Measurements from ENCODE around the gene RBM6.
"Not testable (repeated sequence)": the region's sequence is repeated elsewhere in the genome, so short reads cannot be mapped to it uniquely, and the experiment has no call there.

The RBM6 gene

DNA sequence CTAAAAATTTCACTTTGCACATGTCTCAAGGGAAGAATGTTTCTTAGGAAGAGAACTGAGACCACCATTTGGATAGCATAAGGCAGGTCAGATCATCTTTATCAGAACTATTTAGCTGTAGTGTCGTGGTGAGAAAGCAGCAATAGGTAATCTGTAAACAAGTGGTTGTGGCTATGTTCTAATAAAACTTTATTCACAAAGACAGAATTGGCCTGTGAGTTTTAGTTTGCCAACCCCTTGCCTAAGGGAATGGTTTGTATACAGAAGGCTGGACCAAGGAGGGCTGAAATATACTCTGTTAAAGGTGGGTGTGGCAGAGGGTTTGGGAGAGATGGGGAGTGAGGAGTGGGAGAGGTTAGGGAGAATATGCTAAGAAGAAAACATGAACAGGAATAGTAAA, 138.1 kb downstream of the RBM6 start:
- Histone ChIP-seq H3K27ac (ENCODE audit: extremely low read depth, low read depth, low read length) (no peak overlapping the region), H3K36me3 (ENCODE audit: control insufficient read depth in 2 of 2, insufficient read depth in 1 of 2, low read length in 2 of 2) (peaks cover 8 to 38% of the 10 kb centered on the region in 2 experiments; a peak in 2 of 3 replicates), H3K4me3 (ENCODE audit: low read depth, low read length) (no peak overlapping the region), H3K9me3 (ENCODE audit: control insufficient read depth, insufficient read depth, low read depth, low read length) (no peaks in the 10 kb centered on the region), H3K4me1 (ENCODE audit: control insufficient read depth, insufficient read depth, low read length) (no peaks in the 10 kb centered on the region)
- ChIA-PET CTCF (no interaction called here), POLR2A (no interaction called here)
- TF ChIP-seq KLF9 (tag by site-specific recombination; IDR thresholded peaks at IDR 0.05; ENCODE audit: low read depth) (0 out of 2 replicates have a peak, but pooled peaks have one; percentile 22), ZBTB1 (tag by site-specific recombination; IDR thresholded peaks at IDR 0.05) (no peak)

DNA sequence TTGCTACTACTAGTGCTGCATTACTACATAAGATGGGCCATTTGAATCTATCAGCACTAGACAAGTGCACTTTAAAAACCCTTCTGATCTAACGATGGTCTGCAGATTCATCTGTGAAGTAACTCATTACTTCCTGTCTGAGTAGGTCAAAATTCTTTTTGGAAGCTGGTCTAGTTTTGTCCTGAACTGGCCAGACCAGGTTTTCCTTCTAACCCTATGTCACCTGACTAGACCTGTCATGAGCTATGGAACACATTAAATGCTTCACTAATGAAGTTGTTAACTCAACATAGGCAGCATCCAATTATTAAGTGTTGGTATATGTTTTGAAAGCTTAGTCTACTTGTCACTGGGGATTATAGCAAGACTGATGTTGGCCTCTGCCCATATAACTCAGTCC, 138.7 kb downstream of the RBM6 start:
- POLR2A ChIA-PET = no interaction called here
- Histone ChIP-seq H3K4me1 (ENCODE audit: control insufficient read depth, insufficient read depth, low read length) (no peaks in the 10 kb centered on the region), H3K27ac (ENCODE audit: extremely low read depth, low read depth, low read length) (no peak overlapping the region), H3K9me3 (ENCODE audit: control insufficient read depth, insufficient read depth, low read depth, low read length) (no peaks in the 10 kb centered on the region), H3K4me3 (ENCODE audit: low read depth, low read length) (no peak overlapping the region), H3K36me3 (ENCODE audit: control insufficient read depth in 2 of 2, insufficient read depth in 1 of 2, low read length in 2 of 2) (peaks cover 5 to 33% of the 10 kb centered on the region in 2 experiments; a peak in 2 of 3 replicates)
- TF ChIP-seq ZNF146 (tag by site-specific recombination; IDR thresholded peaks at IDR 0.05) = no peak
- TF ChIP-seq SP2 (tag by site-specific recombination; IDR thresholded peaks at IDR 0.05) = no peak
- no peak for TF ChIP-seq ZNF433 (tag by site-specific recombination; IDR thresholded peaks at IDR 0.05; ENCODE audit: low read depth)
- TF ChIP-seq, protein P1, sequence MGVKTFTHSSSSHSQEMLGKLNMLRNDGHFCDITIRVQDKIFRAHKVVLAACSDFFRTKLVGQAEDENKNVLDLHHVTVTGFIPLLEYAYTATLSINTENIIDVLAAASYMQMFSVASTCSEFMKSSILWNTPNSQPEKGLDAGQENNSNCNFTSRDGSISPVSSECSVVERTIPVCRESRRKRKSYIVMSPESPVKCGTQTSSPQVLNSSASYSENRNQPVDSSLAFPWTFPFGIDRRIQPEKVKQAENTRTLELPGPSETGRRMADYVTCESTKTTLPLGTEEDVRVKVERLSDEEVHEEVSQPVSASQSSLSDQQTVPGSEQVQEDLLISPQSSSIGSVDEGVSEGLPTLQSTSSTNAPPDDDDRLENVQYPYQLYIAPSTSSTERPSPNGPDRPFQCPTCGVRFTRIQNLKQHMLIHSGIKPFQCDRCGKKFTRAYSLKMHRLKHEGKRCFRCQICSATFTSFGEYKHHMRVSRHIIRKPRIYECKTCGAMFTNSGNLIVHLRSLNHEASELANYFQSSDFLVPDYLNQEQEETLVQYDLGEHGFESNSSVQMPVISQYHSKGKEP (tag by site-specific recombination; IDR thresholded peaks at IDR 0.05) = no peak
- no peak for TF ChIP-seq ZNF248 (tag by site-specific recombination; IDR thresholded peaks at IDR 0.05)
- no peak for TF ChIP-seq ZNF394 (tag by site-specific recombination; IDR thresholded peaks at IDR 0.05; ENCODE audit: borderline replicate concordance)
- no peak for TF ChIP-seq ZNF560 (tag by site-specific recombination; IDR thresholded peaks at IDR 0.05; ENCODE audit: borderline replicate concordance)
- TF ChIP-seq, protein P2, sequence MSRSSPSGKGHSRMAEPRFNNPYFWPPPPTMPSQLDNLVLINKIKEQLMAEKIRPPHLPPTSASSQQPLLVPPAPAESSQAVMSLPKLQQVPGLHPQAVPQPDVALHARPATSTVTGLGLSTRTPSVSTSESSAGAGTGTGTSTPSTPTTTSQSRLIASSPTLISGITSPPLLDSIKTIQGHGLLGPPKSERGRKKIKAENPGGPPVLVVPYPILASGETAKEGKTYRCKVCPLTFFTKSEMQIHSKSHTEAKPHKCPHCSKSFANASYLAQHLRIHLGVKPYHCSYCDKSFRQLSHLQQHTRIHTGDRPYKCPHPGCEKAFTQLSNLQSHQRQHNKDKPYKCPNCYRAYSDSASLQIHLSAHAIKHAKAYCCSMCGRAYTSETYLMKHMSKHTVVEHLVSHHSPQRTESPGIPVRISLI (tag by site-specific recombination; IDR thresholded peaks at IDR 0.05) = no peak
- TF ChIP-seq, protein P3, sequence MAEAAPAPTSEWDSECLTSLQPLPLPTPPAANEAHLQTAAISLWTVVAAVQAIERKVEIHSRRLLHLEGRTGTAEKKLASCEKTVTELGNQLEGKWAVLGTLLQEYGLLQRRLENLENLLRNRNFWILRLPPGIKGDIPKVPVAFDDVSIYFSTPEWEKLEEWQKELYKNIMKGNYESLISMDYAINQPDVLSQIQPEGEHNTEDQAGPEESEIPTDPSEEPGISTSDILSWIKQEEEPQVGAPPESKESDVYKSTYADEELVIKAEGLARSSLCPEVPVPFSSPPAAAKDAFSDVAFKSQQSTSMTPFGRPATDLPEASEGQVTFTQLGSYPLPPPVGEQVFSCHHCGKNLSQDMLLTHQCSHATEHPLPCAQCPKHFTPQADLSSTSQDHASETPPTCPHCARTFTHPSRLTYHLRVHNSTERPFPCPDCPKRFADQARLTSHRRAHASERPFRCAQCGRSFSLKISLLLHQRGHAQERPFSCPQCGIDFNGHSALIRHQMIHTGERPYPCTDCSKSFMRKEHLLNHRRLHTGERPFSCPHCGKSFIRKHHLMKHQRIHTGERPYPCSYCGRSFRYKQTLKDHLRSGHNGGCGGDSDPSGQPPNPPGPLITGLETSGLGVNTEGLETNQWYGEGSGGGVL (tag by site-specific recombination; IDR thresholded peaks at IDR 0.05) = no peak
- no peak for TF ChIP-seq ZNF629 (tag by site-specific recombination; IDR thresholded peaks at IDR 0.05)
- TF ChIP-seq, protein P4, sequence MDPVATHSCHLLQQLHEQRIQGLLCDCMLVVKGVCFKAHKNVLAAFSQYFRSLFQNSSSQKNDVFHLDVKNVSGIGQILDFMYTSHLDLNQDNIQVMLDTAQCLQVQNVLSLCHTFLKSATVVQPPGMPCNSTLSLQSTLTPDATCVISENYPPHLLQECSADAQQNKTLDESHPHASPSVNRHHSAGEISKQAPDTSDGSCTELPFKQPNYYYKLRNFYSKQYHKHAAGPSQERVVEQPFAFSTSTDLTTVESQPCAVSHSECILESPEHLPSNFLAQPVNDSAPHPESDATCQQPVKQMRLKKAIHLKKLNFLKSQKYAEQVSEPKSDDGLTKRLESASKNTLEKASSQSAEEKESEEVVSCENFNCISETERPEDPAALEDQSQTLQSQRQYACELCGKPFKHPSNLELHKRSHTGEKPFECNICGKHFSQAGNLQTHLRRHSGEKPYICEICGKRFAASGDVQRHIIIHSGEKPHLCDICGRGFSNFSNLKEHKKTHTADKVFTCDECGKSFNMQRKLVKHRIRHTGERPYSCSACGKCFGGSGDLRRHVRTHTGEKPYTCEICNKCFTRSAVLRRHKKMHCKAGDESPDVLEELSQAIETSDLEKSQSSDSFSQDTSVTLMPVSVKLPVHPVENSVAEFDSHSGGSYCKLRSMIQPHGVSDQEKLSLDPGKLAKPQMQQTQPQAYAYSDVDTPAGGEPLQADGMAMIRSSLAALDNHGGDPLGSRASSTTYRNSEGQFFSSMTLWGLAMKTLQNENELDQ (tag by site-specific recombination; IDR thresholded peaks at IDR 0.05; ENCODE audit: low read depth) = no peak
- no peak for TF ChIP-seq GLIS2 (tag by site-specific recombination; IDR thresholded peaks at IDR 0.05)
- TF ChIP-seq ZNF354C (tag by site-specific recombination; IDR thresholded peaks at IDR 0.05; ENCODE audit: borderline replicate concordance, low read depth) = no peak
- no peak for TF ChIP-seq YY1 (tag by site-specific recombination; IDR thresholded peaks at IDR 0.05)
- no peak for TF ChIP-seq ZNF311 (tag by site-specific recombination; IDR thresholded peaks at IDR 0.05; ENCODE audit: borderline replicate concordance)
- CTCF ChIA-PET = interaction anchor here (0.6 kb wide), 1 partner anchor 149 kb away, joined by 5 read pairs; the partner anchor contains the start of gene MON1A

DNA sequence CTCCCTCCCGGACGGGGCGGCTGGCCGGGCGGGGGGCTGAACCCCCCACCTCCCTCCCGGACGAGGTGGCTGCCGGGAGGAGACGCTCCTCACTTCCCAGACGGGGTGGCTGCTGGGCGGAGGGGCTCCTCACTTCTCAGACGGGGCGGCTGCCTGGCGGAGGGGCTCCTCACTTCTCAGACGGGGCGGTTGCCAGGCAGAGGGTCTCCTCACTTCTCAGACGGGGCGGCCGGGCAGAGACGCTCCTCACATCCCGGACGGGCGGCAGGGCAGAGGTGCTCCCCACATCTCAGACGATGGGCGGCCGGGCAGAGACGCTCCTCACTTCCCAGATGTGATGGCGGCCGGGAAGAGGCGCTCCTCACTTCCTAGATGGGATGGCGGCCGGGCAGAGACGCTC, 145.0 kb downstream of the RBM6 start:
- H3K27ac ChIP-seq (ENCODE audit: extremely low read depth, low read depth, low read length); H3K9me3 ChIP-seq (ENCODE audit: control insufficient read depth, insufficient read depth, low read depth, low read length); POLR2A ChIA-PET; H3K36me3 ChIP-seq (ENCODE audit: control insufficient read depth in 2 of 2, insufficient read depth in 1 of 2, low read length in 2 of 2); CTCF ChIA-PET; H3K4me3 ChIP-seq (ENCODE audit: low read depth, low read length); H3K4me1 ChIP-seq (ENCODE audit: control insufficient read depth, insufficient read depth, low read length): not testable (repeated sequence)

Measured in HEK293 (cell line).